Skeletal muscle satellite cell (primary cell): ENCODE results near the gene RECQL. TPM values are rescaled to one million over a fixed set of nuclear protein-coding genes. Genes with fewer than 3 reads are reported as not detected.

Source experiments
- H3K27me3 ChIP-seq: 2 replicates; pipeline ENCODE4 v1.7.0; 2013; ENCODE audit warnings: low read length; ENCODE audit not compliant: control insufficient read depth, insufficient read depth
- H3K36me3 ChIP-seq: 2 replicates; pipeline ENCODE4 v1.7.0; 2013; ENCODE audit warnings: mild to moderate bottlenecking, control low read depth, low read length; ENCODE audit not compliant: insufficient read depth
- H3K4me1 ChIP-seq: 2 replicates; pipeline ENCODE4 v1.7.0; 2013; ENCODE audit warnings: low read length; ENCODE audit not compliant: control insufficient read depth, insufficient read depth
- H3K4me2 ChIP-seq: 2 replicates; pipeline ENCODE4 v1.7.0; 2013; ENCODE audit warnings: mild to moderate bottlenecking, low read length
- H3K4me3 ChIP-seq: 2 replicates; pipeline ENCODE4 v1.7.0; 2013; ENCODE audit warnings: low read length
- H3K9ac ChIP-seq: 2 replicates; pipeline ENCODE4 v1.7.0; 2013; ENCODE audit warnings: mild to moderate bottlenecking, low read depth, low read length, moderate library complexity
- H3K9me3 ChIP-seq: replicated peaks from 2 replicates; pipeline ENCODE4 v1.7.0; 2013; ENCODE audit warnings: mild to moderate bottlenecking, control low read depth, low read length
- total RNA-seq: library from RNA; depleted of rRNA; stranded (reverse); fragments of >200 nt; gene quantifications from 2 replicates; pipeline ENCODE4 v1.2.3, GENCODE V29; 2012; rRNA removed

Gene RECQL, protein sequence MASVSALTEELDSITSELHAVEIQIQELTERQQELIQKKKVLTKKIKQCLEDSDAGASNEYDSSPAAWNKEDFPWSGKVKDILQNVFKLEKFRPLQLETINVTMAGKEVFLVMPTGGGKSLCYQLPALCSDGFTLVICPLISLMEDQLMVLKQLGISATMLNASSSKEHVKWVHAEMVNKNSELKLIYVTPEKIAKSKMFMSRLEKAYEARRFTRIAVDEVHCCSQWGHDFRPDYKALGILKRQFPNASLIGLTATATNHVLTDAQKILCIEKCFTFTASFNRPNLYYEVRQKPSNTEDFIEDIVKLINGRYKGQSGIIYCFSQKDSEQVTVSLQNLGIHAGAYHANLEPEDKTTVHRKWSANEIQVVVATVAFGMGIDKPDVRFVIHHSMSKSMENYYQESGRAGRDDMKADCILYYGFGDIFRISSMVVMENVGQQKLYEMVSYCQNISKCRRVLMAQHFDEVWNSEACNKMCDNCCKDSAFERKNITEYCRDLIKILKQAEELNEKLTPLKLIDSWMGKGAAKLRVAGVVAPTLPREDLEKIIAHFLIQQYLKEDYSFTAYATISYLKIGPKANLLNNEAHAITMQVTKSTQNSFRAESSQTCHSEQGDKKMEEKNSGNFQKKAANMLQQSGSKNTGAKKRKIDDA
- 133 and 147 TPM in 2 replicates for total RNA-seq

DNA sequence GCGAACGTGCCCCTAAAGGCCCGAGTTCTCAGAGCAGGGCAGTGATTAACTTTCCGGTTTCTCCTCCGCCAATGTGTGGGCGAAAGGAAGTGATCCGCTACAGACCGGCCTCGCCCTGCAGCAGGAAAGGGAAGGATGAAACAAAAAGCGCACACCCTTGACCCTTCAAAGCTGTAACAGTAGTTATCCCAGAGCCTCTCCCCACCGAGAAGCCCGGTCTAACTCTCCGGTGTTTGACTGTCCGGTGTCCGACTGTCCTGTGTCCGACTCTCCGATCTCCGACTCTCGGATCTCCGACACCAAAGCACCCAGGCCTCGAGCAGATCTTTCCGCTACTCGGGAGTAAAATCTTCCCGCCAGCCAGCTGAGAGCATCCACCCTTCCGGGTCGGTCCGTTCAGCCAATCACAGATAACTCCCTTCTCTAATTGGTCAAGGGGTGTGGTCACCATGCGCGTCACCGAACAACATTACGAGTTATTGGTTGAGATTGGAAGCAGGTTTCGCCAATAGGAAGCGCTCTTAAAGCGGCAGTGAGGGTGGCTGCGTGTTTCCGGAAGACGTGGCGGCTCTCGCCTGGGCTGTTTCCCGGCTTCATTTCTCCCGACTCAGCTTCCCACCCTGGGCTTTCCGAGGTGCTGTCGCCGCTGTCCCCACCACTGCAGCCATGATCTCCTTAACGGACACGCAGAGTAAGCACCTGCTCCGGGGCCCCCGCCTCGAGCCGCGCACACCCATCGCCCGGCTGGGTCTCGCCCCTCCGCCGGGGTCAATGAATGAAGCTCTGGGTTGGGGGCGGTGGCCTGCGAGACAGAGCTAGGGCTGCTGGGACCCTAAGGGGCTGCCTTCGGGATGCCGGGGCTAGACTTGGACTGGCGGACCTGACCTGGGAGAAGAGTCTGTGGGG is at the start of gene RECQL, which contains the start of gene GOLT1B:
TSS of gene RECQL (minus strand) at position 378 of the 906 bp plus-strand sequence. CDS start 2,065 bp downstream, outside the sequence.
TSS of gene GOLT1B (plus strand) at position 532 of the 906 bp plus-strand sequence. CDS start at position 667, 135 bp downstream.
- H3K9ac ChIP-seq, result peak within 1 kb of the TSS; percentile 100
- peak within 1 kb of the TSS; percentile 86 for H3K4me2 ChIP-seq
- H3K27me3 ChIP-seq, result no peaks in the 10 kb centered on the region
- peaks cover 25% of the 10 kb centered on the region for H3K36me3 ChIP-seq
- peak within 1 kb of the TSS; percentile 88 for H3K4me3 ChIP-seq
- peaks cover 28% of the 10 kb centered on the region for H3K4me1 ChIP-seq
- H3K9me3 ChIP-seq, result no peaks in the 10 kb centered on the region

DNA sequence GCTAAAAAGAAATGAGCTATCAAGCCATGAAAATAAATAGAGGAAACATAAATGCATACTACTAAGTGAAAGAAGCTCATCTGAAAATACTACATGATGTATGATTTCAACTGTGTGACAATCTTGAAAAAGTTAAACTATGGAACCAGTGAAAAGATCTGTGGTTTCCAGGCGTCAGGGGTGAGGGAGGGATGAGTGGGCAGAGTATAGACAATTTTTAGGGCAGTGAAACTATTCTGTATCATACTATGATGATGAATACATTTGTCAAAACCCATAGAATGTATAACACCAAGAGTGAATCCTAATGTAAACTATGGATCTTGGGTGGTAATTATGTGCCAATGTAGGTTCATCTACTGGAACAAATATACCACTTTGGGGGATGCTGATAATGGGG is 46.0 kb upstream of the RECQL start:
- no peaks in the 10 kb centered on the region for H3K27me3 ChIP-seq
- H3K4me3 ChIP-seq, result no peak overlapping the region
- H3K9me3 ChIP-seq, result no peaks in the 10 kb centered on the region
- peaks cover 12% of the 10 kb centered on the region for H3K4me1 ChIP-seq
- no peak overlapping the region for H3K4me2 ChIP-seq
- H3K36me3 ChIP-seq, result no peaks in the 10 kb centered on the region
- H3K9ac ChIP-seq, result no peak overlapping the region

DNA sequence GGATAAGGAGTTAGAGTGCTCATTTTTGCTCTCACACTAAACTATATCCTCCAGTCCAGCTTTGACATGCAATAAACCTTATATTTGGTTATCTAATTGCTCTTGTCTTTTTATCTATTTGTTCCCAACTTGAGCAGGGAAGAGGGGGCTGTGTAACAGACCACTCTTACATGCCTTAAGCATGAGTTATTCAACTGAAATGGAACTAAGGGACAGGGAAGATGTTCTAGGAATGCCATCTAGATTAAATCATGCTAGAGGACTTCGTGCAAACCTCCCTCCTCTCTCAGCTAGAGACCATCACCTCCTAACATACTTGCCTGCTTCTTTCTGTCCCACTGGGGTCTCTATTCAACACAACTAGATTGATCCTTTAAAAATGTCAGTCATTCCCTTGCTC is 45.3 kb upstream of the RECQL start:
- Histone ChIP-seq H3K9ac (no peak overlapping the region), H3K4me3 (no peak overlapping the region), H3K9me3 (no peaks in the 10 kb centered on the region), H3K4me2 (no peak overlapping the region), H3K4me1 (peaks cover 4% of the 10 kb centered on the region), H3K36me3 (no peaks in the 10 kb centered on the region), H3K27me3 (no peaks in the 10 kb centered on the region)

DNA sequence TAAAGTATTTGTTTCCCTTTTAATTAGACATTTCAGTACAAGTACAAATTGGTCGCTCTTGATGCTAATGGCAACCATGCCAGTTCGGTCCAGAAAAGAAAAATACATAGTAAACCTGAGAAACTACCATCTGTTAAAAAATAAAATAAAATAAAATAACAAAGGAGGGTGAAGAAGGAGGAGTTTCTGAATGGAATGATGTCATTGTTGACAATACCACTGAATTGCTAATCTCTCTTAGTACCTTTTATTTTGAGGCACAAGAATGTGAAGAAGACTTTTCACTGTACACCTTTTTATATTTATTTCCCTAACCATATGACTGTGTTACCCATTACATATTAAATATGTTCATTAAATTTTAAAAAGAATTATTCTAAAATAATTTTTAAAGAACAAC is 44.1 kb upstream of the RECQL start:
- H3K36me3 ChIP-seq, result no peaks in the 10 kb centered on the region
- no peak overlapping the region for H3K4me2 ChIP-seq
- no peaks in the 10 kb centered on the region for H3K9me3 ChIP-seq
- H3K4me1 ChIP-seq, result no peaks in the 10 kb centered on the region
- no peak overlapping the region for H3K4me3 ChIP-seq
- no peaks in the 10 kb centered on the region for H3K27me3 ChIP-seq
- H3K9ac ChIP-seq, result no peak overlapping the region

DNA sequence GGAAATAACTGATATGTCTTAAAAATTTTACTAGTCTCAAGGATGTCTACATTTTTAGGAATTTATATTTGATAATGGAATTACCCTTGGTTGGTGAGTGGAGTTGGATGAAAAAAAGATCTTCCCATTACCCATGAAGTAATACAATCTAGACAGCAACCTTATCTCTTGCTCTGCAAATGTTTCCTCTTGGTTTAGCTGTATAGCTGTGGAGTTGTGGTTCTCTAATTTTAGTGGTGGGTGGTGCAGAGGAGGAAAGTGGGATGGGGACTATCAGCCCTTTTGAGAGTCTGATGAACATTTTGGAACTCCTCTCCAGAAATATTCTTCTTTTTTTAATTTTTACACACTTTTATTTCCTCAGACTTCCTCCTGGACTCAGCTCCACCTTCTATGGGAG is 41.7 kb upstream of the RECQL start:
- no peaks in the 10 kb centered on the region for H3K4me1 ChIP-seq
- no peak overlapping the region for H3K4me3 ChIP-seq
- H3K9ac ChIP-seq, result no peak overlapping the region
- H3K9me3 ChIP-seq, result no peaks in the 10 kb centered on the region
- no peaks in the 10 kb centered on the region for H3K36me3 ChIP-seq
- no peak overlapping the region for H3K4me2 ChIP-seq
- no peaks in the 10 kb centered on the region for H3K27me3 ChIP-seq

DNA sequence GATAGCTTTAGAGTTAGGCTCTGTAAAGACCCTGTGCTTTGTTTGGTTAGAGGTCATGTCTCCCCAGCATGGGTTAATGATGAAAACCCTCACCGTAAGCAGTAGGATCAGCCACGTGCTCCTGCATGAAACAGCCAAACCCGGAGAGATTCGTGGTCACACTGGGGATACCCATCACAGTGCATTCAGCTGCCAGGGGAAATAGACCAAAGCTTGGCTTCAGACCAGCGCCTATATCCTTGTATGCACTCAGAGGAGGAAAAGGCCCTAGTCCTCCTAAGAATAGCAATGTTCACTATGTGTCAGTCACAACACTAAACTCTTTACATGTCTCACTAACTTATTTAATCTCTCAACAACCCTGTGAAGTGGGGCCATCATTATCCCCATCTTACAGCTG is 41.0 kb upstream of the RECQL start:
- Histone ChIP-seq H3K4me3 (no peak overlapping the region), H3K4me2 (no peak overlapping the region), H3K36me3 (no peaks in the 10 kb centered on the region), H3K27me3 (no peaks in the 10 kb centered on the region), H3K4me1 (no peaks in the 10 kb centered on the region), H3K9ac (no peak overlapping the region), H3K9me3 (no peaks in the 10 kb centered on the region)

DNA sequence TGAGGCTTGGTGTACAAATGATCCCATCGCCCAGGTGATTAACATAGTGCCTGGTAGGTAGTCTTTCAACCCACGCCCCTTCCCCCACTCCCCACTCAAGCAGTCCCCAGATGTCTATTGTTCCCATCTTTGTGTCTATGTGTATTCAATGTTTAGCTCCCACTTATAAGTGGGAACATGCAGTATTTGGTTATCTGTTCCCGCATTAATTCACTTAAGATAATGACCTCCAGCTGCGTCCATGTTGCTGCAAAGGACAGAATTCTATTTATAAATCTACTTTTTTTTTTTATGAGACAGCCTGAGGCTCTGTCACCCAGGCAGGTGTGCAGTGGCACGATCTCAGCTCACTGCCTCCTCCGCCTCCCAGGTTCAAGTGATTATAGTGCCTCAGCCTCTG is 40.3 kb upstream of the RECQL start:
- Histone ChIP-seq H3K36me3 (no peaks in the 10 kb centered on the region), H3K4me2 (no peak overlapping the region), H3K4me3 (no peak overlapping the region), H3K27me3 (no peaks in the 10 kb centered on the region), H3K9ac (no peak overlapping the region), H3K4me1 (no peaks in the 10 kb centered on the region), H3K9me3 (no peaks in the 10 kb centered on the region)

DNA sequence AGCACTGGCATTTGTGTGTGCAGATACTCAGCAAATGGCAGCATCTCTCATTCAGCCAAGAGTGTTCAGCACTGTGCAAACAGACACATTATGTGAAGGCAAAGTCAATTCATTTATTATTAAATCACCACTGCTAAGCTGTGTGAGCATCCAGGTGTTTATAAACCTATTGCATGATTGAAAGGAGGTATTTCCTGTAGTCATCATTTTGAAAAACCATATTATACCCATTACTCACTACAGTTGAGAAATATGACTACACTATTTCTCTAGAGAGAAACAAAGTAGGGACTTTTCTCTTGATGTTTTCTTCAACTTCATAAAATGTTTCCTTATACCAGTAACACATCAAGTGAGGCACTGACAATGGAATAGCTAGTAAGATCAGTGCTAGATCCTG is 38.4 kb upstream of the RECQL start:
- H3K9ac ChIP-seq, result no peak overlapping the region
- no peaks in the 10 kb centered on the region for H3K27me3 ChIP-seq
- H3K9me3 ChIP-seq, result no peaks in the 10 kb centered on the region
- H3K36me3 ChIP-seq, result no peaks in the 10 kb centered on the region
- no peaks in the 10 kb centered on the region for H3K4me1 ChIP-seq
- H3K4me3 ChIP-seq, result no peak overlapping the region
- no peak overlapping the region for H3K4me2 ChIP-seq

DNA sequence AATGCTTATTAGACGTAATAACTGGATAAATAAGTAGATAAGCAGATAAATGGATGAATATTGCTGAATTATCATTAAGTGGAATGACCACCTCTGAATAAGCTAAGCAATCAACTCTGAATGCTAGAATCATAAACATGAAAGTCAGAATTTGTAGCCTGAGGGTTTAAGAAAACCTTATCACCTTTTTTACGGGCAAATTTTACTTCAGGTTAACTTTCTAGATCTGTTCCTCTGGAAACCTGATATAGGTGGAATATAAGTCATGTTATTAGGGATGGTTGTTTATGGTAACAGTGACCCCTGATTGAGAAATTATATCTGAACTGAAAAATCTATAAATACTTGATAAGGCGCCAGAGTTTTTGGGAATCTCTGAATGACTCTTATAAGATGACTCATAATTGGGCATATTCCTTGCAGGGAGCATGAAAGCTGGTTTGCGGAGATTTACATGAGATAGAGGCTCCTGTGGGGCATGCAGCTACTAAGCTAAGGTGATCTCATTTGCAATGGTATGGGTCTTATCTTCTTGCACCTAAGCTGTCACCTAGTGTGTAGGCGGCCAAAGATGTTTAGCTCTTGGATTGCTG is 36.7 kb upstream of the RECQL start:
- H3K4me2 ChIP-seq, result no peak overlapping the region
- no peaks in the 10 kb centered on the region for H3K27me3 ChIP-seq
- H3K36me3 ChIP-seq, result no peaks in the 10 kb centered on the region
- no peak overlapping the region for H3K9ac ChIP-seq
- H3K4me3 ChIP-seq, result no peak overlapping the region
- H3K4me1 ChIP-seq, result no peaks in the 10 kb centered on the region
- no peaks in the 10 kb centered on the region for H3K9me3 ChIP-seq

DNA sequence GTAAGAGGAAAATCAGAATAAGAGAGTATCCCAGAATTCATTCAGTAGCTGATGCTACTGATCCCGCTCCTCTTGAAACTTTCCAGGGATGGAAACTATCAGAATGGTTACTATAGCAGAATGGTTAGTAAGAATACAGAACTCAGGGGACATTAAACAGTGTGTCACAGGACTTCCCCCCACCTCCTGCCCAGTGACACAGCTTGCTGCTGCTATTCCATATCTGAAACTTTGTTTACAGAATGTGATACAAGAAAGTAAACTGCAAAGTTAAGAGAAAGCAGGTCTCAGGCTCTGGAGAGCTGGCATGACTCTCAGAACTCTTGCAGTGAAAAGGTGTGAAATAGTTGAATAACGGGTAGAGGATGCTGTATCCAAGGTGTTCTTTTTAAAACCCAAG is 28.0 kb upstream of the RECQL start:
- Histone ChIP-seq H3K27me3 (no peaks in the 10 kb centered on the region), H3K4me3 (no peak overlapping the region), H3K36me3 (no peaks in the 10 kb centered on the region), H3K4me2 (no peak overlapping the region), H3K9me3 (no peaks in the 10 kb centered on the region), H3K9ac (no peak overlapping the region), H3K4me1 (peaks cover 10% of the 10 kb centered on the region)

DNA sequence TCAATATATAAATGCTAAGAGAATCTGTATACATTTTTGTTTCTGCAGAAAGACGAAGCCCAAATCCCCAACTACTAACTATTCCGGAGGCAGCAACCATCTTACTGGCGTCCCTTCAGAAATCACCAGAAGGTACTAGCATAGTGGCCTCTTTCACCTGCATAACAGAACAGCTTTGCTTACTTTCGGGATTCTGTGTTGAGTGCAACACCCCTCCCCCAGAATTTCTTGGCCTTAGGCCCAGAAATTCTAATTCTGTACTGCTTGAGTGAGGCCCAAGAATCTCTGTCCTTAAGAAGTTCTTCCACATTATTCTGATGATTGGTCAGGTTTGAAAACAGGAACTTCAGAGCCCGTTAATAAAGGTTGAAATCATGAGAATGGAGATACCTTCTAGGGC is 27.5 kb upstream of the RECQL start:
- Histone ChIP-seq H3K4me2 (no peak overlapping the region), H3K4me3 (no peak overlapping the region), H3K9me3 (no peaks in the 10 kb centered on the region), H3K27me3 (no peaks in the 10 kb centered on the region), H3K36me3 (no peaks in the 10 kb centered on the region), H3K9ac (no peak overlapping the region), H3K4me1 (peaks cover 10% of the 10 kb centered on the region)
